A549 treated with ZK216348 at 1 μM for 4 hours (cell line): ENCODE data around the gene PLA2G4C. TPM values are rescaled to one million over a fixed set of nuclear protein-coding genes. Genes with fewer than 3 reads are reported as not detected.

Source experiments
- total RNA-seq: library from RNA; stranded (reverse); fragments of 200-300 nt; extraction: Qiagen RNA extraction; gene quantifications from 5 replicates; pipeline ENCODE4 v1.2.3, GENCODE V29; 2022; ENCODE audit warnings: low read depth

PLA2G4C gene
- total RNA-seq: 9.0 to 14.8 TPM (median 10.6 TPM) in 5 replicates

DNA sequence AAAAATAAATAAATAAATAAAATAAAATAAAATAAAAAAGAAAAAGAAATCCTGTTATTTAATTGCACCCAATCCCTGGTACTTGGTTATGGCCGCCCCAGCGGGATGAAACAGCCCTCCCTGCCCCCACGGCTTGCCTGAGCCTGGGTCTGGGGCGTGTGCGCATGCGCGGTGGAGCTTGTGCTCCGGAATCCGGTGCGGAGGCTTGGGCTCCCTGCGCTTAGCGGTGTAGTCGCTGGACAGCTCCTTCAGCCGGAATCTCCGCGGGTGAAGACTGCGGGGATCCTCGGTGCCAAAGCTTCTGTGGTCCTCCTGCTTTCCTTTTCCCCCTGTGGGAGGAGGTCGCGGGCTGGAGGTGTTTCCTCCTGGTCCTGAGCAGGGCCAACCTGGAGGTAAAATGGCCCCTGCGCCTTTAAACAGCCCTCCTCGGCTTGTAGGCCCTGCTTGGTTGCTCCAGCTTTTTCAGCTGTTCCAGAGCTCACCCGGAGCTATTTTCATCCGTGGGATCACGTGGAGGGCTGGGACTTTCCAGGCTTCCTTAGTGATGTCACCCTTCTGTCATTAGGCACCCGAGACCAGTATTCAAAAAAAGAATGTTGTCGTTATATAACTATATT, at the start of gene PLA2G4C:
Gene PLA2G4C (minus strand): TSS at position 468 of the 617 bp plus-strand sequence. CDS start 4,288 bp downstream, outside the sequence.

DNA sequence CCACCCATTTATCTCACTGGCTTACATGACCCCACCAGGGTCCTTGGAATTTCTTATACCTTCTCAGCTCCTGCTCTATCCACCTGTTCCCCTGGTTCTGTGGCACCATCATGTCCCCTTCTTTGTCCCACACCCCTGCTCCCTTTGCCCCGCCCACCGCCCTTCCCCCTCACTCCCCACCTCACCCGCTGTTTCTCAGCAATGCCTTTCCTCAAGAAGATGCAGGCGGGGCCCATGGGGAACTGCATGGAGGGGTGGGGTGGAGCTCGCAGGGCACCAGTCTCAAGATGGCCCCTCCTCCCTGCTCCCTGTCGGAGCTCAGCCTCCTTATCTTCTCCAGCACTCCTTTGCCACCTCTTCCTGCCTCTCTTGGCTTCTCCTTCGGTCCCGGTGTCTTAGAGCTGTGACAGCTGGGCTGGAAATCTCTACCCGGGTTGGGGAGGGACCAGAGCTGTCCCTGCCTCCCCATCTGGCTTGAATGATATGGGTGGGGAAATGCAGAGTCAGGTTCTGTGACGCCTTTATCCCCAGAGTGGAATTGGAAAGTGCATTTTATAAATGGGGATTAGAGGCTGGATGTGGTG, 66.8 kb downstream of the PLA2G4C start, which contains the start of gene CABP5:
Gene CABP5 (minus strand): TSS at position 405 of the 584 bp plus-strand sequence. CDS start 157 bp downstream, at position 248.

Other genes with a start within 250 kb of the PLA2G4C start
- not detected in 5 replicates for gene SULT2A1, start 224.5 kb downstream of the PLA2G4C start, total RNA-seq
- gene BSPH1, start 118.6 kb downstream of the PLA2G4C start, total RNA-seq: not detected in 5 replicates
- not detected in 5 replicates for gene ELSPBP1, start 116.2 kb downstream of the PLA2G4C start, total RNA-seq
- not detected in 5 replicates for gene CABP5, start 66.7 kb downstream of the PLA2G4C start, total RNA-seq
- 59.3 to 68.2 TPM (median 61.8 TPM) in 5 replicates for gene LIG1, start 59.5 kb upstream of the PLA2G4C start, total RNA-seq
- 4.0 to 9.3 TPM (median 7.8 TPM) in 5 replicates for gene ZSWIM9, start 59.9 kb upstream of the PLA2G4C start, total RNA-seq
- gene CARD8, start 145.1 kb upstream of the PLA2G4C start, total RNA-seq: 15.3 to 22.4 TPM (median 18.7 TPM) in 5 replicates
- gene ZNF114, start 159.3 kb upstream of the PLA2G4C start, total RNA-seq: 5.7 to 9.8 TPM (median 6.7 TPM) in 5 replicates
- gene EMP3, start 214.7 kb upstream of the PLA2G4C start, total RNA-seq: 449 to 529 TPM (median 467 TPM) in 5 replicates